ENCODE measurements around the gene CCR5AS.

Gene CCR5AS

DNA sequence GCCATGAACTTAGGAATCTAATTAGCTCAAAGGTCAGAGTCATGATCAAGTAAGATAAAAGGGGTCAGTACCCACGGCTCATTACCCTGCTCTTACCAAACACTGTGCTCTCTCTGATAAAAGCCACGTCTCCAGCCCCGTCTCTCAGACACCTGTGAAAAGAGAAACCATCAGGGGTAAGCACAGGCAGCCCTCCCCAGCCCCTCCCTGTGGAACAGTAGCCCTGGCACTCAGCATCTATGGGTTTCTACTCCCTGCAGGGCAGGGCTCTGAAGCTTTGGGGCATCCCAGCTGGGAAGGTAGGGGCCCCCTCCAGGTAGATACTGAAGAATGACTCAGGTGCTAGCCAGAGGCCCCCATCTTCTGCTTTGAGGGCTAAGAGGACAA, 47.3 kb upstream of the CCR5AS start:
- no peak overlapping the region for H2AFZ ChIP-seq (ENCODE audit: low read depth)
- TF ChIP-seq, protein P1, sequence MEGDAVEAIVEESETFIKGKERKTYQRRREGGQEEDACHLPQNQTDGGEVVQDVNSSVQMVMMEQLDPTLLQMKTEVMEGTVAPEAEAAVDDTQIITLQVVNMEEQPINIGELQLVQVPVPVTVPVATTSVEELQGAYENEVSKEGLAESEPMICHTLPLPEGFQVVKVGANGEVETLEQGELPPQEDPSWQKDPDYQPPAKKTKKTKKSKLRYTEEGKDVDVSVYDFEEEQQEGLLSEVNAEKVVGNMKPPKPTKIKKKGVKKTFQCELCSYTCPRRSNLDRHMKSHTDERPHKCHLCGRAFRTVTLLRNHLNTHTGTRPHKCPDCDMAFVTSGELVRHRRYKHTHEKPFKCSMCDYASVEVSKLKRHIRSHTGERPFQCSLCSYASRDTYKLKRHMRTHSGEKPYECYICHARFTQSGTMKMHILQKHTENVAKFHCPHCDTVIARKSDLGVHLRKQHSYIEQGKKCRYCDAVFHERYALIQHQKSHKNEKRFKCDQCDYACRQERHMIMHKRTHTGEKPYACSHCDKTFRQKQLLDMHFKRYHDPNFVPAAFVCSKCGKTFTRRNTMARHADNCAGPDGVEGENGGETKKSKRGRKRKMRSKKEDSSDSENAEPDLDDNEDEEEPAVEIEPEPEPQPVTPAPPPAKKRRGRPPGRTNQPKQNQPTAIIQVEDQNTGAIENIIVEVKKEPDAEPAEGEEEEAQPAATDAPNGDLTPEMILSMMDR (conservative IDR thresholded peaks at IDR 0.05; ENCODE audit: low read depth, low read length) = no peak
- no peaks in the 10 kb centered on the region for H3K79me2 ChIP-seq (ENCODE audit: insufficient read depth, low read depth)
- H4K20me1 ChIP-seq (ENCODE audit: insufficient read depth) = no peaks in the 10 kb centered on the region
- no peak overlapping the region for H3K9ac ChIP-seq
- H3K4me1 ChIP-seq (ENCODE audit: low read depth, poor library complexity, severe bottlenecking) = no peaks in the 10 kb centered on the region
- no peak overlapping the region for H3K4me2 ChIP-seq
- no peak overlapping the region for H3K27ac ChIP-seq
- no peaks in the 10 kb centered on the region for H3K27me3 ChIP-seq (ENCODE audit: insufficient read depth, low read depth)
- H3K4me3 ChIP-seq (IDR thresholded peaks at IDR 0.05; ENCODE audit: insufficient read depth, low read depth, low read length) = no peak overlapping the region
- H3K36me3 ChIP-seq (ENCODE audit: insufficient read depth) = no peaks in the 10 kb centered on the region

DNA sequence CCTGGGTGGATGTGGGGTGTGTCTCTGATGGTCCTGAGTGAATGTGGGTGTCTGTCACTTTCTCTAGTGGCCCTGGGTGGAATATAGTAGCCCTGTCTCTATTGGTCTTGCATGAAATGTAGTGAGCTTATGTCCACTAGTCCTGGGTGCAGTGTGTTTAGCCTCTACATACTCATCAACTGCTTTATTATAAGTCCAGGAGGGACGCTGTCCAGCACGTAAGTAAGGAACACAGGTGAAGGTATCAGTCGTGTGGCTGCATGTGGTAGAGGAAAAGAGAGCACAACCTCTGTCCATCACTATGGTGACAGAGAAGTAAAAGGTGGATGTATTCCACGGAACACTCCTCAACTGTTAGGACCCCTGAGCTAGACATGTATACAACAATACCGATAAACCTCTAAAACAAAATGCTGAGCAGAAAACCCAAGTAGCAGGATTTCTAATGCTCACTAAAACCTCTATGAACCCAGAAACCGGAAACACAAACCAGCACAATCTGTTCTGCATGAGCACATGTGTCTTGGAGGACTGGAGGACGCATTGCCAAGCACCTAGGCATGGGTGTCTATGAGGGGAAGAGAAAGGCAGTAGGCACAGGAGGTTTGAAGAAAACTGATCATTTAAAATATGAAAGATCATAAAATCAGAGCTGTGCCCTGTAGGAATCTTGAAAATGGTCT, 46.8 kb upstream of the CCR5AS start:
- Histone ChIP-seq H4K20me1 (ENCODE audit: insufficient read depth) (no peaks in the 10 kb centered on the region), H3K79me2 (ENCODE audit: insufficient read depth, low read depth) (no peaks in the 10 kb centered on the region), H3K4me1 (ENCODE audit: low read depth, poor library complexity, severe bottlenecking) (no peaks in the 10 kb centered on the region), H3K4me3 (IDR thresholded peaks at IDR 0.05; ENCODE audit: insufficient read depth, low read depth, low read length) (no peak overlapping the region), H2AFZ (ENCODE audit: low read depth) (no peak overlapping the region), H3K4me2 (no peak overlapping the region), H3K9ac (no peak overlapping the region), H3K36me3 (ENCODE audit: insufficient read depth) (no peaks in the 10 kb centered on the region), H3K27ac (no peak overlapping the region), H3K27me3 (ENCODE audit: insufficient read depth, low read depth) (no peaks in the 10 kb centered on the region)
- TF ChIP-seq, protein P1 (conservative IDR thresholded peaks at IDR 0.05; ENCODE audit: low read depth, low read length) = no peak

DNA sequence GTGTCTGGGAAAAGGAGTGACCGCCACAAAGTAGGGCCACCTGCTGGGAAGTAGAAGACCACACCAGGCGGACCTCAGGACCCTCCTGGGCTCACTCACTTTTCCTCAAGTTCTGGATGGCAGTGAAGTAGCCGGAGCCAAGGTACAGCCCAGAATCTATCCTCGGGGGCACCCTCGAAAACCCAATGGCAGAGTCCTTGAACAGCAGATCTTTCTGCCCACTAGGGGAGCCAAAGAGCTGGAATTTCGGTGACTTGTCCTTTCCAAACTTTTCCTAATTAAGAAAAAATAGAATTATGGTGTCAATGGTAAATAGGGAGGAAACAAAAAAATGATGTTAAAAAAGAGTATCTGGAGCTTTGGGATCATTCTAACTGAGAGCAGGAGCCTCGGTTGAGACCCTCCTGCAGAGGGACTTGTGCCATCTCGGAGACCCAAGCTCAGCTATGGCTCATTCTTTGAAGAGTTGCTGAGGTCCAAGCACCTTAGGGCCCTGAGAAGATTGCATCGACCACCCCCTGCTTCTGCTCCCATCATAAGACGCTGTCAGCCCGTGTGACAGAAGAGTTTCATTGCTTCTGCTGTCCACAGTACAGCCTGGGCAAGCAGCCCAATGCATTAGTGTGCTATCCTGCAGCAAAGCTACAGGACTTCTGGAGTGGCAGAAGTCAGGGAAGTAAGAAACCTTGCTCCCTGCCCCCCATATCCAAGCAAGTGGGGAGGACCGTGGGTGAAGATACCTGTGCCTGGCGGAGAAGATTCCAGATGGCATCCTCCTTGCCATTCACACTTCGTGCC, 43.1 kb upstream of the CCR5AS start:
- Histone ChIP-seq H3K27me3 (ENCODE audit: insufficient read depth, low read depth) (no peaks in the 10 kb centered on the region), H3K27ac (no peak overlapping the region), H3K4me2 (no peak overlapping the region), H3K4me1 (ENCODE audit: low read depth, poor library complexity, severe bottlenecking) (no peaks in the 10 kb centered on the region), H3K36me3 (ENCODE audit: insufficient read depth) (no peaks in the 10 kb centered on the region), H3K4me3 (IDR thresholded peaks at IDR 0.05; ENCODE audit: insufficient read depth, low read depth, low read length) (no peak overlapping the region), H3K79me2 (ENCODE audit: insufficient read depth, low read depth) (no peaks in the 10 kb centered on the region), H4K20me1 (ENCODE audit: insufficient read depth) (no peaks in the 10 kb centered on the region), H3K9ac (no peak overlapping the region), H2AFZ (ENCODE audit: low read depth) (no peak overlapping the region)
- TF ChIP-seq, protein P1 (conservative IDR thresholded peaks at IDR 0.05; ENCODE audit: low read depth, low read length) = peak; percentile 57

DNA sequence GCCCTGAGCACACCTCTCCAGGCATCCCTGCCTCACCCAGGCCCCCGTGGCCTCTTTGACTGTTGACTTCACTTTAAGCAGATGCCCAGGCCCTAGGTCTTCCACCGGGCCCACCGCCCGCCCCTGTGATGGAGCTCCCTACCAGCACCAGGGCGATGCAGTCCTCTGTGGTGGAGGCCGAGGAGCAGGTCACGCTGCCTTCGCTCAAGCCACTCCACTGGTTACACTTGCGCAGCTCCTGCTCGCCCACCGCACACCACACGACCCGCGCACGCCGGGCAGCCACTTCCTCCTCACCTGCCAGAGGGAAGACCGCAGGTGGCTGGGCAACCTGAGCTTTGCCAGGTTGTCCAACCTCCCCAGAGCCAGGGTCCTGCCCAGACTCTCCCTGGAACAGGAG, 41.9 kb upstream of the CCR5AS start:
- H4K20me1 ChIP-seq (ENCODE audit: insufficient read depth) = no peaks in the 10 kb centered on the region
- H3K27ac ChIP-seq = no peak overlapping the region
- H3K36me3 ChIP-seq (ENCODE audit: insufficient read depth) = no peaks in the 10 kb centered on the region
- TF ChIP-seq, protein P1 (conservative IDR thresholded peaks at IDR 0.05; ENCODE audit: low read depth, low read length) = no peak
- no peak overlapping the region for H2AFZ ChIP-seq (ENCODE audit: low read depth)
- H3K4me3 ChIP-seq (IDR thresholded peaks at IDR 0.05; ENCODE audit: insufficient read depth, low read depth, low read length) = no peak overlapping the region
- H3K27me3 ChIP-seq (ENCODE audit: insufficient read depth, low read depth) = no peaks in the 10 kb centered on the region
- no peaks in the 10 kb centered on the region for H3K79me2 ChIP-seq (ENCODE audit: insufficient read depth, low read depth)
- no peaks in the 10 kb centered on the region for H3K4me1 ChIP-seq (ENCODE audit: low read depth, poor library complexity, severe bottlenecking)
- no peak overlapping the region for H3K9ac ChIP-seq
- no peak overlapping the region for H3K4me2 ChIP-seq
